A673 (cell line): ENCODE data around the gene IRGC. TPM values are rescaled to one million over a fixed set of nuclear protein-coding genes. Genes with fewer than 3 reads are reported as not detected.

ENCODE experiments used
- BruUV-seq: library from RNA; stranded (reverse); fragments of 400-500 nt; replicated peaks from 2 replicates; lab custom pipeline; 2021; lab: Mats Ljungman, UMichigan
- CTCF ChIA-PET: fragments of 300-600 bp; sonication (Branson Sonifier 250); formaldehyde crosslinking; loops from one replicate; lab custom pipeline; 2022; ENCODE audit warnings: antibody characterized with exemption; lab: Charles Lee
- POLR2A ChIA-PET: fragments of 300-600 bp; sonication (Branson Sonifier 250); formaldehyde crosslinking; loops from one replicate; lab custom pipeline; 2022; ENCODE audit warnings: antibody characterized with exemption; ENCODE audit not compliant: low non-redundant PET; lab: Charles Lee
- DNase-seq: peaks from one replicate; pipeline ENCODE4 v3.0.0-alpha.2; 2015; ENCODE audit warnings: low spot score
- H3K27ac ChIP-seq: fragments of 200-600 bp; sonication (generic); 2 replicates; pipeline ENCODE4 v1.5.1; 2016; ENCODE audit warnings: mixed run types, low read depth, mild to moderate bottlenecking, mixed read lengths, antibody characterized with exemption, low read length; ENCODE audit not compliant: poor library complexity, severe bottlenecking
- H3K27me3 ChIP-seq: fragments of 200-600 bp; sonication (generic); replicated peaks from 2 replicates; pipeline ENCODE4 v1.6.1; 2017; ENCODE audit warnings: mixed run types, low read depth, mild to moderate bottlenecking, mixed read lengths, antibody characterized with exemption, low read length; ENCODE audit not compliant: insufficient read depth, poor library complexity
- H3K36me3 ChIP-seq: fragments of 200-600 bp; sonication (generic); 2 replicates; pipeline ENCODE4 v1.6.1; 2016; ENCODE audit warnings: mixed run types, mild to moderate bottlenecking, mixed read lengths, antibody characterized with exemption, low read length; ENCODE audit not compliant: insufficient read depth, poor library complexity, severe bottlenecking
- H3K4me1 ChIP-seq: fragments of 200-600 bp; sonication (generic); 2 replicates; pipeline ENCODE4 v1.6.1; 2017; ENCODE audit warnings: mixed run types, mild to moderate bottlenecking, mixed read lengths, antibody characterized with exemption, low read length; ENCODE audit not compliant: insufficient read depth, poor library complexity, severe bottlenecking
- H3K4me3 ChIP-seq: fragments of 200-600 bp; sonication (generic); 2 replicates; pipeline ENCODE4 v1.5.1; 2016; ENCODE audit warnings: low read depth, mixed run types, mild to moderate bottlenecking, mixed read lengths, low read length; ENCODE audit not compliant: poor library complexity, severe bottlenecking
- H3K9me3 ChIP-seq: fragments of 200-600 bp; sonication (generic); 2 replicates; pipeline ENCODE4 v1.6.1; 2016; ENCODE audit warnings: mixed run types, low read depth, mild to moderate bottlenecking, mixed read lengths, antibody characterized with exemption, low read length; ENCODE audit not compliant: poor library complexity, severe bottlenecking
- CTCF ChIP-seq: fragments of 300-800, 200-600 bp; sonication (generic); conservative IDR thresholded peaks from 2 replicates; pipeline ENCODE4 v1.5.1; 2017; ENCODE audit warnings: low read depth, mild to moderate bottlenecking, antibody characterized with exemption, low read length, moderate library complexity, mixed read lengths
- EZH2 ChIP-seq: fragments of 200-600 bp; sonication (generic); IDR thresholded peaks from 2 replicates; pipeline ENCODE4 v1.6.1; 2017; ENCODE audit warnings: borderline replicate concordance, low read depth, mild to moderate bottlenecking, mixed read lengths, antibody characterized with exemption, low read length; ENCODE audit not compliant: poor library complexity, severe bottlenecking
- intact Hi-C: fragments of 100-400 bp; cut with micrococcal nuclease; formaldehyde crosslinking; loops from one replicate; pipeline ENCODE4 v1.10.0; 2022; ENCODE audit not compliant: unreplicated experiment
- total RNA-seq: library from RNA; stranded (reverse); gene quantifications from 2 replicates; pipeline ENCODE4 v1.2.3, GENCODE V29; 2021

The IRGC gene
- total RNA-seq, 1 experiment from 2014 or later = not detected

- H3K4me1 ChIP-seq = no peaks in the 10 kb centered on the region
- no peaks in the 10 kb centered on the region for H3K36me3 ChIP-seq
- H3K27me3 ChIP-seq = no peaks in the 10 kb centered on the region
- POLR2A ChIA-PET = no interaction called here
- BruUV-seq = no TSS peak
- intact Hi-C loops = no loop called here
- DNase-seq = no peak
- no peak overlapping the region for H3K4me3 ChIP-seq
- H3K27ac ChIP-seq = no peak overlapping the region
- CTCF ChIA-PET = no interaction called here
- TF ChIP-seq EZH2 (no peak), CTCF (no peak)
- H3K9me3 ChIP-seq = no peaks in the 10 kb centered on the region
Observed at GRCh38 chr19:43718627-43719377, 2.9 kb downstream of the IRGC start.

- H3K4me3 ChIP-seq = no peak overlapping the region
- intact Hi-C loops = no loop called here
- no peaks in the 10 kb centered on the region for H3K27me3 ChIP-seq
- no peak for DNase-seq
- no peaks in the 10 kb centered on the region for H3K9me3 ChIP-seq
- H3K4me1 ChIP-seq = no peaks in the 10 kb centered on the region
- H3K36me3 ChIP-seq = no peaks in the 10 kb centered on the region
- no peak for TF ChIP-seq EZH2
- TF ChIP-seq CTCF = no peak
- BruUV-seq = no TSS peak
- POLR2A ChIA-PET = no interaction called here
- H3K27ac ChIP-seq = no peak overlapping the region
- CTCF ChIA-PET = interaction anchor here (0.6 kb wide), 1 partner anchor 91 kb away, joined by 4 read pairs; no protein-coding TSS in a partner anchor
Observed at GRCh38 chr19:43719378-43719868, 3.5 kb downstream of the IRGC start.

- Histone ChIP-seq H3K4me3 (no peak overlapping the region), H3K27me3 (no peaks in the 10 kb centered on the region), H3K9me3 (no peaks in the 10 kb centered on the region), H3K27ac (no peak overlapping the region), H3K4me1 (no peaks in the 10 kb centered on the region), H3K36me3 (no peaks in the 10 kb centered on the region)
- POLR2A ChIA-PET = no interaction called here
- CTCF ChIA-PET = interaction anchor here (0.6 kb wide), 1 partner anchor 92 kb away, joined by 4 read pairs; no protein-coding TSS in a partner anchor
- intact Hi-C loops = no loop called here
- no TSS peak for BruUV-seq
- no peak for TF ChIP-seq CTCF
- no peak for TF ChIP-seq EZH2
- DNase-seq = no peak
Observed at GRCh38 chr19:43719918-43720317, 4.0 kb downstream of the IRGC start.
